Cerebellar cortex (tissue), 1 donor: ENCODE data around the gene MYO9B.

Experiments used
- DNase-seq: peaks from one replicate; pipeline ENCODE4 v3.0.0-alpha.2; 2015; ENCODE audit warnings: low spot score

The MYO9B gene

DNA sequence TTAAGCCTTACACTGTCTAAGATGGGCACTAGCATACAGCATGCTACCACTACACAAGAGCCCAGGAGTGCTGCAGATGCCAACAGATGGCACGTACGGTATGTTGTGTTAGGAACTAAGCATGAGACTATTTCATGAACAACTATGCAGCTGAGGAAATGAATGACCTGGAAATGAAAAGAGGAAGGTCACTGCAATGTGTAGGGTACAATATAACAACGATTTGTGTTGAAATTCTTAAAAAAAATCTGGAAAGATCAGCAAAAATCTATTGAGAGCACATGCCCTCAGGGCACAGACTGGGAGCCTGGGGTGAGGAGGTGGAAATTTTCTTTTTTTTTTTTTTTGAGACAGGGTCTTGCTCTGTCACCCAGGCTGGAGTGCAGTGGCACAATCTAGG is 14.8 kb upstream of the MYO9B start:
- DNase-seq, result no peak

DNA sequence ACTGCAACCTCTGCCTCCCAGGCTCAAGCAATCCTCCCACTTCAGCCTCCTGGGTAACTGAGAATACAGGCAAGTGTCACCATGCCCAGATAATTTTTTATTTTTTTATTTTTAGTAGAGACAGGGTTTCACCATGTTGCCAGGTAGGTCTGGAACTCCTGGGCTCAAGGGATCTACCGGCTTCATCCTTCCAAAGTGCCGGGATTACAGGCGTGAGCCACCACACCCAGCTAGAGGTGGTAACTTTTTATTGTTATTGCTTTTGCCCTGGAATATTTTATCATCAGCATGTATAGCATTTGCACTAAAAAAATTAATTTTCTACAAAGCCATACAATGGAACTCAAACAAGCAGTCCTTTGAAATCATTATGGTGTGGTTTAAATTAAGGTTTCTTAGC is 14.4 kb upstream of the MYO9B start:
- DNase-seq, result no peak

DNA sequence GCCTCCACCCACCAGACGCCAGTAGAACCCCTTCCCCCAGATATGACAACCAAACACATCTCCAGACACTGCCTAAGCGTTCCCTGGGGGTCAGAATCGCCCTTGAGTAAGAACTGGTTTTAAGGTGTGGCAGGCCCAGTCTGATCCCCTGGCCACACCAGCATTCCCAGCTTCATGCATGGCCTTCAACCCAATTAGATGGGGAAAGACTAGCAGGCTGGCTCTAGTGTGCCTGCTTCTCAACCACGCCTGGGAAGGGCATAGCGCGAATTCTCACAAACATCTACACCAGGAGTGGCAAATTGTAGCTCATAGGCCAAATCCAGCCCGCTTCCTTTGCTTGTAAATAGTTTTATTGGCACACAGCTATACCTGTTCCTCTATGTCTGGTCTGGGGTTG is 13.9 kb upstream of the MYO9B start:
- DNase-seq, result no peak

DNA sequence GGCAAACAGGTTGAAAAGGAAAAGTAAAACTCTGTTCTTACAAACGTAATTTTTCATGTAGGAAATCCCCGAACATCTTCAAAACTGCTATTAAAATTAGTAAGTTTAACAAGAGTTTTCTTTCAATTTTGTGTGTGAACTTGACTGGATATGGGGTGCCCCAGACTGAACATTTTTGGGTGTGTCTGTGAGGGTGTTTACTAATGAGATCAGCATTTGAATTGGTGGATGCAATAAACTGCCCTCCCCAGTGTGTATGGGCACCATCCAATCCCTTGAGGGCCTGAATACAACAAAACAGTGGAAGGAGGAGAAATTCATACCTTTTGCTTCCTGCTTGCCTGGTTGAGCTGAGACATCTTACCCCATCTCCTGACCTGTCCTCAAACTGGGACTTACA is 12.1 kb upstream of the MYO9B start:
- no peak for DNase-seq

DNA sequence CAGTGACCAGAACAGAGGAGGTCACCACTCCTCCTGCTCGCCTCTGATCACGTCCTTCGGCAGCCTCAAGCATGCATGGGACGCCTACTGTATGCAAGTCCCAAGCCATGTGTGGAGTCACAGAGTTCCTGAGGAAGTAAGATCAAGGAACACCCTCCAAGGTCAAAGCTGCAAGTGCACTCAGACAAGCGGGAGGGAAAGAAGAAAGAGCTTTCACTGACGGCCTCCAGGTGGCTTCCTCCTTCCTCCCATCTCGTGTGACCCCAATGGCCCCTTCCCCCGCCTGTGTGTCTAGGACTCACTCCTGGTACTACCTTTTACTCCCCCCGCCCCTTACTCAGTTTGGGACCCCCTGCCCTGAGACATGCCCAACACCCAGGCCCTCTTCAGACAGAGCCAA is 6.4 kb upstream of the MYO9B start:
- no peak for DNase-seq

GRCh38 chr19:17070421-17070820 is 5.2 kb upstream of the MYO9B start:
- DNase-seq, result no peak

DNA sequence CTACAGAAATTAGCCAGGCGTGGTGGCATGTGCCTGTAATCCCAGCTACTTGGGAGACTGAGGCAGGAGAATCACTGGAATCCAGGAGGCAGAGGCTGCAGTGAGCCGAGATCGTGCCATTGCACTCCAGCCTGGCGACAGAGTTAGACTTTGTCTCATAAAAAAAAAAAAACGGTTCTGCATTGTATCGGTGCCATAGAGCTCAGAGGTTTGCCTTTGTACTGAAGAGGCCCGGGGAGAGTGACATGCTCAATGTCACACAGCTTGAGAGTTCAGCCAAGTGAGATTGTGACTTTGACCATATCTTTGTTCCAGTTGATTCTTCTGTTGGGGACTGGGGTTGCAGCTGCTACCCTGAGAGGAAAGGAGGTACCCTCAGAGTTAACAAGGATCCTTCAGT is 4.7 kb upstream of the MYO9B start:
- DNase-seq, result no peak

DNA sequence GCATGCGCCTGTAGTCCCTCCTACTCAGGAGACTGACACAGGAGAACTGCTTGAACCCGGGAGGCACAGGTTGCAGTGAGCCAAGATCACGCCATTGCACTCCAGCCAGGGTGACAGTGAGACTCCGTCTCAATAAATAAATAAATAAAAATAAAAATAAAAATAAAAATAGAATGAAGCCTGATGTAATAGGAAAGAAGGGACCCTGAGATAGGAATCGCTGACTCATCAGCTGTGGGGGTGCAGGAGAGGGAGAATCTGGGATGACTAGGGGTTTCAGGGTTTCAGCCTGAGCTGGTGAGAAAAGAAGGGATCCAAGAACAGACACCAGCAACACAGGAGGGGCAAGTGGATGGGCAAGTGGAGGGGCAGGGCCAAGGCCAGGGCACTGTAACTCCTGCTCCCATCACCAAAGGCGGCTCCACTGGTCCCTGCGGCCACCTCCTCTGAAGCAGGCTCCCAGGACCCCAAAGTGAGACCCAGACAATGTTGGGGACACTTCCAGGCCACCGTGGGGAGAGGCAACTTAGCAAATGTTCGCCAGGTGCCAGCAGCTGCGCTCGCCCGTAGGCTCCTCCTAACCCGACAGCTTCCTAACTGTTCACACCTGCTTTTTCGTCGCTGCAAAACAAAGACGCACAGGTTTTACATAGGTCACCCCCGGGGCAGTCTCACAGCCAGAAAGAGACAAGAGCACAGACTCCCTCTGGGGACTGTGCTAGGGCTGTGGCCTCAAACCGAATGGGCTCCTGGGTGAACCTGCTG is 1.5 kb upstream of the MYO9B start:
- DNase-seq, result no peak

GRCh38 chr19:17074634-17075034 is 943 bp upstream of the MYO9B start:
- DNase-seq, result no peak

GRCh38 chr19:17075864-17076542 is 426 bp downstream of the MYO9B start:
- peak; percentile 21 for DNase-seq

- peak; percentile 31 for DNase-seq
Observed at GRCh38 chr19:17076543-17076991, 990 bp downstream of the MYO9B start.

GRCh38 chr19:17077447-17078028 is 2.0 kb downstream of the MYO9B start:
- no peak for DNase-seq

- DNase-seq, result no peak
Observed at GRCh38 chr19:17078036-17078919, 2.7 kb downstream of the MYO9B start.

DNA sequence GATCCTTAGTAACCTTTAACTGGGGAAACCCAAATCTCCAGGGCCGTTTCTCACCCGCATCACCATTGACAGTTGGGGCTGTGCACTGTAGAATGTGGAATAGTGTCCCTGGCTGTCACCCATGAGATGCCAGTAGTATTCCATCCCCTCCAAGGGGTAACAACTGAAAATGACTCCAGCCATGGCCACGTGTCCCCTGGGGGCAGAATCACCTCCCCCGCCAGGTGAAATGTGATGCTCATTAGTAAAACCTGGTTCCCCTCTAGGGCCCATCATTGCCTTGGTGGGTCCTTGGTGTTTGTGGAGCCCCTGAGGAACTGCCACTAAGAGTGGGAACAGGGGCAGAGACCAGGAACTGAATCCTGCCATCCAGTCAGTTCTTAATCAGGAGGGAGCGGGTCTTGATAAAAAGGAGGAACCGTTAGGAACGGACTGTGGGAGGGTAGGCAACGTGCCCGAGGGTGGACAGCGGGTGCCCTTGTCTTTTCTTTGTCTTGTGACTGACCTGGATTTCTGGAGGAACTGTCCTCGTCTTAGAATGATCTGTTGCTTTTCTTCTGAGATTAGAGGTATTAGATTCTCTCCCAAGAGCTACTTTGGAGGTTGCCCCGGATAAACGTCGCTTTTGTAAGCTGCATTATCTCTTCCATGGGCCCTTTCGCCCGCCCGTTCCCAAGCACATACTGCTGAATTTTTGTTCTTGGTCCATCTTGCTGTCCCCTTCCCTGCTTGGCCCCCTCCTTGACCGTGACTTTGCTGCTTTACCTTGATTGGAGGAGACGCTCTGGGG is 3.5 kb downstream of the MYO9B start:
- peak; percentile 12 for DNase-seq

DNA sequence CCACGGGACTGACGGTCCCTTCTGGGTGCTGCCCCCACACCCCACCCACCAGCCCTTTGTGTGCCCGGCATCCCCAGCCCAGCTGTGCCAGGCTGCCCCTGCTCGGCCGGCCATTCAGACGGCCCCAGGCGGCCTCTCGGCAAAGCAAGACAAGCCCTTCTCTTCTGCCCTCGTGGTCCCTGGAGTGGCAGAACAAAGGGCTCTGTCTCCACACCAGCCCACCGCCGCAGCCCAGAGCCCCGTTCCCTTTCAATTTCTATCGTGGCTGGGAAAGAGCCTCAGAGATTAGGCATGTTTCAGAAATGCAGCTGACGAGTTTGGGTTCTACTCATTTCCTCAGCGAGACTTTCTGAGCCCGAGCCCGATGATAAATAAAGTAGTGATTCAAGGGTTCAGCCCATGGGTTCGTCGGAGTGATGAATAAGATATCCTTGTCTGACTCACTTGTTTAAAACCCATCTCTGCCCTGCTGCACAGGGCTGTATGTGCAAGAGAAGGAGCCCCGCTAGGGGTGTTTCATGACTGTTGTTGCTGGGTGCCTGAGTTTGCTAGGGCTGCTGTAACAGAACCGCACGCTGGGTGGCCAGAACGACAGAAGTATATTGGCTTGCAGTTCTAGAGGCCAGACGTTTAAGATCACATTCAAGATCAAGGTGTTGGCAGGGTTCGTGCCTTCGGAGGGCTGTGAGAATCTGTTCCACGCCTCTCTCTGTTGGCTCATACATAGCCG is 4.3 kb downstream of the MYO9B start:
- DNase-seq, result peak; percentile 53

DNA sequence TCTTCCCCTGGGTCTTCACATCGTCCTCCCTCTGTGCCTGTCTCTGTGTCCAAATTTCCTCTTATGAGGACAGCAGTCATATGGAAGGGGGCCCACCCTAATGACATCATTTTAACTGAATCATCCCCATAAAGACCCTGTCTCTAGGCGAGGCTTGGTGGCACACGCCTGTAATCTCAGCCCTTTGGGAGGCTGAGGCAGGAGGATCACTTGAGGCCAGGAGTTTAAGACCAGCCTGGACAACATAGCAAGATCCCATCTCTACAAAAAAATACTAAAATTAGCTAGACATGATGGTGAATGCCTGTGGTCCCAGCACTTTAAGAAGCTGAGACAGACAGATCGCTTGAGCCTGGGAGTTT is 4.8 kb downstream of the MYO9B start:
- no peak for DNase-seq

DNA sequence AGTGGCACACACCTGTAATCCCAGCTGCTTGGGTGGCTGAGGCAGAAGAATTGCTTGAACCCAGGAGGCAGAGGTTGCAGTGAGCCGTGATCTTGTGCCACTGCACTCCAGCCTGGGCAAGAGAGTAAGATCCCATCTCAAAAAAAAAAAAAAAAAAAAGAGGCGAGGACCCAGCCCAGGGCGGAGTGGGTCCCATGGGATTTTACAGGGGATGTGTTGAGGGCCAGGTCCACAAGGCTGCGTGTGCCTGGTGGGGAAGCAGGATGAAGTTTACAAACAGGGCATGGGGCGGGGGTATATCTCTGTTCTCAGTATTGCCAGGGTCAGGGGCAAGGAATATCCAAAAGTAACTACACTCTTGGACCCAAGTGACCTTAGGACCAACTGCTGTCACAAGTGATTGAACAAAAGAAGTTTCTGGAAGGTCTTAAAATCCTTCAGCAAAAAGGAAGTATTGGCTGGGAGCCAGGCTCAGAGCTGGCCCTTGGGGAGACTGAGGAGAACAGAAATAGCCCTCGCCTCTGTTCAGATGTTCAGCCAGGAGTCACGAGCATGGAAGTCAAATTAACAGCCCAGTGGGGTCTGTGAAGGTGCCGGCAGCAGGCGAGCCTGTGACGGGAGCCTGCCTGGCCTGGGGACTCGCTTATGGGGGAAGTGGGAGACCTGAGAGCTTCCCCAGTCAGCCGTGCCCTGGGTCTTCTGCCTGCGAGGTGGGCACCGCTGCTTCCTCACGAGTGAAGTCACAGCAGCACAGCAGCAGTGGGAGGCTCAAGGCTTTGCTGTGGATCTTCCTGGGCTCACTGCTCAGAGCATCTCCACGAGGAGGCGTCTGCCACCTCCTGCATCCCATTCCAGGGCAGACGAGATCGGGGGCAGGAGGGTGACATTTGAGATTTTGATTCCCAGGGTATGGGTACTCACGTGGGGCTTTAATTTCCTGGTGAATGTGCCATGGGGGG is 6.4 kb downstream of the MYO9B start:
- no peak for DNase-seq

- no peak for DNase-seq
Observed at GRCh38 chr19:17086120-17086519, 10.5 kb downstream of the MYO9B start.

DNA sequence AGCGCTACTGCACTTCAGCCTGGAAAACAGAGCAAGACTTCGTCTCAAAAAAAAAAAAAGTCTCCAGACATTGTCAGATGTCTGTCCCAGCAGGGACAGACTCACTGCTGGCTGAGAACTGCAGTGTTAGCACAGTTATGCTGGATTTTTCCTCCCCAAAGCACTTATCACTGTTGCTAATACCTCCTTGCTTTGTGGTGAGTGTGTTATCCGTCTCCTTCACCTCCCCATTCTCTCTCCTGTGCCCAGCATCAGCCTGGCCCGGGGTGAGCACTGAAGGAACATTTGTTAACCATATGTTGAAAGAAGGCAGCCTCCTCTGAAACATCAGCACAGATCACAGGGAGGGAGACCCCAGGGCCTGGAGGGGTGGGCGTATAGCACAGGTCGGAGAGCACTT is 11.3 kb downstream of the MYO9B start:
- no peak for DNase-seq

GRCh38 chr19:17088552-17088951 is 13.0 kb downstream of the MYO9B start:
- no peak for DNase-seq
